ENCODE data around the gene PPP2R5A. TPM values are rescaled to one million over a fixed set of nuclear protein-coding genes. Genes with fewer than 3 reads are reported as not detected.

PPP2R5A gene
- total and polyA plus RNA-seq, 8 donors, result 61.1 to 127 (median 108) TPM

- intact Hi-C loops (cut with DNase I), result no loop called here
- H3K9me3 ChIP-seq, result no peaks in the 10 kb centered on the region
- TF ChIP-seq, protein P1, sequence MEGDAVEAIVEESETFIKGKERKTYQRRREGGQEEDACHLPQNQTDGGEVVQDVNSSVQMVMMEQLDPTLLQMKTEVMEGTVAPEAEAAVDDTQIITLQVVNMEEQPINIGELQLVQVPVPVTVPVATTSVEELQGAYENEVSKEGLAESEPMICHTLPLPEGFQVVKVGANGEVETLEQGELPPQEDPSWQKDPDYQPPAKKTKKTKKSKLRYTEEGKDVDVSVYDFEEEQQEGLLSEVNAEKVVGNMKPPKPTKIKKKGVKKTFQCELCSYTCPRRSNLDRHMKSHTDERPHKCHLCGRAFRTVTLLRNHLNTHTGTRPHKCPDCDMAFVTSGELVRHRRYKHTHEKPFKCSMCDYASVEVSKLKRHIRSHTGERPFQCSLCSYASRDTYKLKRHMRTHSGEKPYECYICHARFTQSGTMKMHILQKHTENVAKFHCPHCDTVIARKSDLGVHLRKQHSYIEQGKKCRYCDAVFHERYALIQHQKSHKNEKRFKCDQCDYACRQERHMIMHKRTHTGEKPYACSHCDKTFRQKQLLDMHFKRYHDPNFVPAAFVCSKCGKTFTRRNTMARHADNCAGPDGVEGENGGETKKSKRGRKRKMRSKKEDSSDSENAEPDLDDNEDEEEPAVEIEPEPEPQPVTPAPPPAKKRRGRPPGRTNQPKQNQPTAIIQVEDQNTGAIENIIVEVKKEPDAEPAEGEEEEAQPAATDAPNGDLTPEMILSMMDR (IDR thresholded peaks at IDR 0.05), result no peak
- H3K27me3 ChIP-seq, result no peaks in the 10 kb centered on the region
- DNase-seq (no peak), ATAC-seq (peak; percentile 66)
- H3K4me3 ChIP-seq, result no peak overlapping the region
- H3K4me1 ChIP-seq, result peaks cover 0 to 21% of the 10 kb centered on the region in 2 donors
- H3K27ac ChIP-seq, result no peak overlapping the region
- no peaks in the 10 kb centered on the region for H3K36me3 ChIP-seq
Observed at GRCh38 chr1:212244441-212244840, 40.8 kb upstream of the PPP2R5A start.

DNA sequence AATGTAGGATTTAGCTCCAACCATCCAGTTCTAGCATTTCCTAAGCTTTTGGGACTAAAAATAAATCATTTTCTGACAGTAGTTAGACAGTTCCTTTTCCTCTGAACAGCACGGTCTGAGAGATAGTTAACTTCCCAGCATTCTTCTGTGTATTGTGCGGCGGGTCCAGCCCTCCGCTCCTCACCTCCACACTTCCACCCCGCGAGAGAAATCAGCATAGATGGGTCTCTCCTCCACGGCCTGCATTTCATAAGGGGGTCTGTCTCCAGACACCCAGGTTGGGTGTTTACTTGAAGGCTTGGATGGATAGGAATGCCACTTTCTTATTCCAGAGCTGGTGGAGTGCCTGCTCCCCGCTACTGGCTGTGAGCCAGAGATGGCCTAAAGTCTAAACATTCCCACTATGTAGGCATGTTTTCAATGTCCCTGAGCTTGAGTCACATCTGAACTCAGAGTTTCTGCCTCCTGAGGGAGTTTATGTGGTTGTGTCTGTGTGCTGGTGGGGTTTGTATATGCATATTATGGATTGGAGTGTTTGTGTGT is 38.0 kb upstream of the PPP2R5A start:
- intact Hi-C loops (cut with DNase I), result no loop called here
- Histone ChIP-seq H3K27ac (peak overlapping the region in 1 of 2 donors; percentile 39), H3K27me3 (no peaks in the 10 kb centered on the region), H3K4me1 (peaks cover 0 to 23% of the 10 kb centered on the region in 2 donors), H3K4me3 (no peak overlapping the region), H3K9me3 (no peaks in the 10 kb centered on the region), H3K36me3 (no peaks in the 10 kb centered on the region)
- ATAC-seq (peak; percentile 26), DNase-seq (peak in 1 of 4 donors; percentile 33)
- TF ChIP-seq, protein P1 (IDR thresholded peaks at IDR 0.05), result no peak

DNA sequence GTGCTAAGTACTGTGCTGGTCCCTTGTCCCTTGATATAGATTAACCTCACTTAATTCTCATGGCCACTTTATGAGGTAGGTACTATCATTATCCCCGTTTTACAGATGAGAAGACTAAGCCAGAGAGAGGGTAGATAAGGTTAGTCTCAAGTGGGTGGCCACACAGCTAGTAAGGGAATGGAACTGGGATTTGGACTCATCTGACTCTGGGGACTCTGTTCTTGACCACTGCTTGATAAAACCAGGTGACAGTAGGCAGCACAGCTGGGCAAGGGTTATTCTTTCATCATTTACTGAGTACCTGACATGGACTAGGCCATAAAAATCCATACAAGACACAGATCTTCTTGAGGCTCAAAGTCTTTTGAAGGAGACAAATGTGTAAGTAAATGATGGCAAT is 37.2 kb upstream of the PPP2R5A start:
- Histone ChIP-seq H3K27ac (no peak overlapping the region), H3K4me3 (no peak overlapping the region), H3K9me3 (no peaks in the 10 kb centered on the region), H3K27me3 (no peaks in the 10 kb centered on the region), H3K36me3 (no peaks in the 10 kb centered on the region), H3K4me1 (peaks cover 0 to 23% of the 10 kb centered on the region in 2 donors)
- DNase-seq (no peak), ATAC-seq (no peak)
- intact Hi-C loops (cut with DNase I), result no loop called here
- TF ChIP-seq, protein P1 (IDR thresholded peaks at IDR 0.05), result no peak

DNA sequence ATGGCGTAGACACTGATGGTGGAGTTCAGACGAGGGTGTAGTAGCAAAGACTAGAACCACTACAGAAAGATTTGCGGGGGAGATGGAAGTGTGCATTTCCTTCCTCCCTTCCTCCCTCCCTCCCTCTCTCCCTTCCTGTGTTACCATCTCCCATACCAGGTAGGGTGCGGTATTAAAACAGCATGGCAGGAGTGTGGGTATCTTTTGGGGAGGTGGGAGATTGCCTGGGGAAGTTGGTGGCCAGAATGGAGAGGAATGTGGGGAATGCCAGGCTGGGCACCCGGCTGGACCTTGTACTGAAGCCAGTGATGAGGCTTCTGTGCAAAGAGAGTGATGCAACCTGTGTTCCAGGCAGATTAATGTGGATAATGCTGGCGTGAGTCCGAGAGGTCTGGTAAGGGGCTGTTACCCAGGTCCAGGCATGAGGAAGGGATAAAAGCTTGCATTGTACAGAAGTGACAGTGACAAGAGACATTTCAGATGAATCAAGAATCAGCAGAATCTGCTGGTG is 30.3 kb upstream of the PPP2R5A start:
- no peak for ATAC-seq
- Histone ChIP-seq H3K36me3 (no peaks in the 10 kb centered on the region), H3K9me3 (no peaks in the 10 kb centered on the region), H3K4me1 (peaks cover 4 to 38% of the 10 kb centered on the region in 2 donors), H3K4me3 (no peak overlapping the region), H3K27ac (peak overlapping the region in 1 of 2 donors; percentile 94), H3K27me3 (no peaks in the 10 kb centered on the region)
- intact Hi-C loops (cut with DNase I), result no loop called here
- DNase-seq, result no peak
- TF ChIP-seq, protein P1 (IDR thresholded peaks at IDR 0.05), result no peak

GRCh38 chr1:212255705-212256307 is 29.4 kb upstream of the PPP2R5A start:
- Histone ChIP-seq H3K36me3 (no peaks in the 10 kb centered on the region), H3K27ac (peak overlapping the region; percentile 33 to 94), H3K4me1 (peaks cover 4 to 44% of the 10 kb centered on the region in 2 donors), H3K9me3 (no peaks in the 10 kb centered on the region), H3K4me3 (no peak overlapping the region), H3K27me3 (no peaks in the 10 kb centered on the region)
- TF ChIP-seq, protein P1 (IDR thresholded peaks at IDR 0.05), result no peak
- peak; percentile 44 for ATAC-seq
- intact Hi-C loops (cut with DNase I), result no loop called here
- DNase-seq, result no peak
